Coronary artery (tissue), 2 donors: ENCODE data around the gene ACADVL.

Source experiments
- DNase-seq: peaks from one replicate; pipeline ENCODE4 v3.0.0-alpha.2; 2017; ENCODE audit warnings: low spot score
- H3K27ac ChIP-seq, 2 donors: fragments of 200-600 bp; sonication (generic); one replicate each; pipeline ENCODE4 v1.5.1; 2016 to 2019
- H3K4me3 ChIP-seq: fragments of 200-600 bp; sonication (generic); 2 replicates; pipeline ENCODE4 v1.5.1; 2016; ENCODE audit warnings: mild to moderate bottlenecking, moderate library complexity
- CTCF ChIP-seq: fragments of 200-600 bp; sonication (generic); IDR thresholded peaks from one replicate; pipeline ENCODE4 v1.5.1; 2019; ENCODE audit warnings: antibody characterized with exemption

Gene ACADVL

DNA sequence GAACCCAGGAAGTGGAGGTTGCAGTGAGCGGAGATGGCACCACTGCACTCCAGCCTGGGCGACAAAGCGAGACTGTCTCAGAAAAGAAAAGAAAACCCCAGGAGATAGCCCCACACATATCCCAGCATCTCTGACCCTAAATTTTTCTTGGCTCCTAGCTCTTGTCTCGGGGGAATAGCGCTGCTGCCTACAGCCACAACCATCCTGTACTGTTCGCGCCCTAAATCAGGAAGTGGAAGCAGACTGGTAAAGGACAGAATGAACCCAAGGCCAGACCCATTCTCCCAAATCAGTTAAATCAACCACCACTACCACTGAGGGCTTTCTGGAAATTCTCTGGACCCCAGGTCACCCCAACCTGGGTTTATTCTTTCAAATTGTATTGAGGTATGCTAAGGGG lies 30.1 kb downstream of the ACADVL start:
- no peak for TF ChIP-seq CTCF
- no peak overlapping the region for H3K27ac ChIP-seq
- DNase-seq = no peak
- peak overlapping the region; percentile 95 for H3K4me3 ChIP-seq

- no peak for DNase-seq
- peak overlapping the region; percentile 99 for H3K27ac ChIP-seq
- TF ChIP-seq CTCF = no peak
- peak overlapping the region; percentile 95 for H3K4me3 ChIP-seq
Observed at GRCh38 chr17:7250695-7251627, 31.2 kb downstream of the ACADVL start.

DNA sequence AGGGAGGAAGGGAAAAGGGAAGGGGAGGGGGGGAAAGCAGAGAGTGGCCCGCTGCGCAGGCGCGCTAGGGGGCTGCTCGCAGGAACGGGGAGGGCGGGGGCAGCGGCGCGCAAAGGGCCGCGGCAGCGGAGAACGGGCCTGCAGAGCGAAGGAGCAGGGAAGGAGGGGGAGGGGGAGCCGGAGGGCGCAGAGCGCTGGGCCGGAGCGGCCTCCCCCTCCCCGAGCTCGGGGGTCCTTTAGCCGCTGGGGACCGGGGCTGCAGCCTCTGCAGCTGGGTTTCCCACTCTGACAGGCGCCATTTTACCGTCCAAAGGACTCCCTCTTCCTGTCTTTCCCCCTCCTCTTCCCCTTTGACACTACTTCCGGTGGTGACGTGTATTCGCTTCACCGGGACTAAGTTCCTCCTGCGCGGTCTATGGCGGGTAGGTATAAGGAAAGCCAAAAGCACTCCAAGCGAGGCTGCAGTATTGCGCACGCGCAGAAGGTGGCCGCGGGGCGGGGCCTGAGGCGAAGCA lies 32.0 kb downstream of the ACADVL start, which contains the start of gene CTDNEP1:
Gene CTDNEP1, minus strand, starts transcription at position 74 of the 515 bp plus-strand sequence. CDS start 438 bp downstream, outside the sequence.
- Histone ChIP-seq H3K27ac (peak within 1 kb of the TSS; percentile 99), H3K4me3 (peak within 1 kb of the TSS; percentile 95)
- DNase-seq = no peak
- no peak for TF ChIP-seq CTCF

- H3K27ac ChIP-seq = peak within 1 kb of the TSS; percentile 99
- no peak for TF ChIP-seq CTCF
- peak within 1 kb of the TSS; percentile 95 for H3K4me3 ChIP-seq
- DNase-seq = peak; percentile 99
Observed at GRCh38 chr17:7252176-7253043, 32.7 kb downstream of the ACADVL start, which contains the start of gene ELP5. Gene ELP5, plus strand, starts transcription at chr17:7252215. Its CDS starts 336 bp downstream, at chr17:7252551.

DNA sequence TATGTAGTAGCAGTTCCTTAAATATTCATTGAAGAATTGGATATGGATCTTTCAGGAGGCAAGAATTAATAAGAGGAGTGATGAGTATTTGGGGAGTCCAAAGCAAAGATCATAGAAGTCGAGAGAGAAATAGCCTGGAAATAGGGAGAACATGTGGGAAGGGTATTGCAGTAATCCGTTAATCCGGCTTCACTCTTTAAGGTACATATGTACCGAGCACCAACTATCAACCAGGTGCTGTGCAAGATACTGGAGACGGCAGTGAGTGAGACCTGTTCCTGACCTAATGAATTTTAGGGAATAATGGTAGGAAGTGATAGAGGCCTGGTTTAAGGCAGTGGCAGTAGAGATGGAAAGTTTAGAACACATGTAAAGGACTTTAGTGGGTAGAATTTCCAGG lies 33.3 kb downstream of the ACADVL start:
- no peak for DNase-seq
- Histone ChIP-seq H3K27ac (peak overlapping the region; percentile 99), H3K4me3 (peak overlapping the region; percentile 95)
- TF ChIP-seq CTCF = no peak

- H3K27ac ChIP-seq = no peak overlapping the region
- no peak overlapping the region for H3K4me3 ChIP-seq
- TF ChIP-seq CTCF = no peak
- DNase-seq = no peak
Observed at GRCh38 chr17:7254511-7254910, 34.8 kb downstream of the ACADVL start.
